ENCODE measurements around the gene DISC1.
A peak's percentile ranks its signal among the peaks of the same experiment; 100 is the strongest.

- TF ChIP-seq, protein P1, sequence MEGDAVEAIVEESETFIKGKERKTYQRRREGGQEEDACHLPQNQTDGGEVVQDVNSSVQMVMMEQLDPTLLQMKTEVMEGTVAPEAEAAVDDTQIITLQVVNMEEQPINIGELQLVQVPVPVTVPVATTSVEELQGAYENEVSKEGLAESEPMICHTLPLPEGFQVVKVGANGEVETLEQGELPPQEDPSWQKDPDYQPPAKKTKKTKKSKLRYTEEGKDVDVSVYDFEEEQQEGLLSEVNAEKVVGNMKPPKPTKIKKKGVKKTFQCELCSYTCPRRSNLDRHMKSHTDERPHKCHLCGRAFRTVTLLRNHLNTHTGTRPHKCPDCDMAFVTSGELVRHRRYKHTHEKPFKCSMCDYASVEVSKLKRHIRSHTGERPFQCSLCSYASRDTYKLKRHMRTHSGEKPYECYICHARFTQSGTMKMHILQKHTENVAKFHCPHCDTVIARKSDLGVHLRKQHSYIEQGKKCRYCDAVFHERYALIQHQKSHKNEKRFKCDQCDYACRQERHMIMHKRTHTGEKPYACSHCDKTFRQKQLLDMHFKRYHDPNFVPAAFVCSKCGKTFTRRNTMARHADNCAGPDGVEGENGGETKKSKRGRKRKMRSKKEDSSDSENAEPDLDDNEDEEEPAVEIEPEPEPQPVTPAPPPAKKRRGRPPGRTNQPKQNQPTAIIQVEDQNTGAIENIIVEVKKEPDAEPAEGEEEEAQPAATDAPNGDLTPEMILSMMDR (IDR thresholded peaks at IDR 0.05), result no peak
- no peak for TF ChIP-seq POLR2A (IDR thresholded peaks at IDR 0.05)
- peak in 1 of 4 donors; percentile 10 for TF ChIP-seq POLR2AphosphoS5 (IDR thresholded peaks at IDR 0.05)
Observed at GRCh38 chr1:231776010-231776756, 149.6 kb downstream of the DISC1 start.
